ENCODE data around the gene CLSTN1.
"Not testable (repeated sequence)": the region's sequence is repeated elsewhere in the genome, so short reads cannot be mapped to it uniquely, and the experiment has no call there.

Gene CLSTN1

GRCh38 chr1:9716404-9717192 lies 107.2 kb downstream of the CLSTN1 start:
- DNase-seq (ENCODE audit: insufficient read length, low spot score) (no peak), FAIRE-seq (peak; percentile 40)
- TF ChIP-seq POU2F2 (IDR thresholded peaks at IDR 0.05; ENCODE audit: low read depth, low read length), result no peak
- TF ChIP-seq POLR2A (IDR thresholded peaks at IDR 0.05; ENCODE audit: low read depth, low read length), result no peak
- TF ChIP-seq PAX5 (IDR thresholded peaks at IDR 0.05; ENCODE audit: insufficient read depth, low read length, severe bottlenecking), result no peak
- TF ChIP-seq TAF1 (IDR thresholded peaks at IDR 0.05; ENCODE audit: low read depth, low read length), result no peak
- TF ChIP-seq SPI1 (IDR thresholded peaks at IDR 0.05; ENCODE audit: low read depth, low read length), result no peak
- no peak for TF ChIP-seq POLR2AphosphoS5 (IDR thresholded peaks at IDR 0.05; ENCODE audit: low read depth, low read length)

GRCh38 chr1:9715536-9716226 lies 108.1 kb downstream of the CLSTN1 start:
- DNase-seq (ENCODE audit: insufficient read length, low spot score) (no peak), FAIRE-seq (peak; percentile 51)
- TF ChIP-seq SPI1 (IDR thresholded peaks at IDR 0.05; ENCODE audit: low read depth, low read length) (peak; percentile 55; the same call in 1 of the 2 replicates), POU2F2 (IDR thresholded peaks at IDR 0.05; ENCODE audit: low read depth, low read length) (no peak), PAX5 (IDR thresholded peaks at IDR 0.05; ENCODE audit: insufficient read depth, low read length, severe bottlenecking) (no peak), POLR2A (IDR thresholded peaks at IDR 0.05; ENCODE audit: low read depth, low read length) (no peak)

GRCh38 chr1:9714257-9714718 lies 109.5 kb downstream of the CLSTN1 start:
- DNase-seq (ENCODE audit: insufficient read length, low spot score), result no peak
- peak; percentile 33 for FAIRE-seq
- no peak for TF ChIP-seq POLR2A (IDR thresholded peaks at IDR 0.05; ENCODE audit: low read depth, low read length)

GRCh38 chr1:9712767-9713166 lies 111.0 kb downstream of the CLSTN1 start:
- not testable (repeated sequence) for FAIRE-seq

GRCh38 chr1:9711466-9712020 lies 112.2 kb downstream of the CLSTN1 start:
- DNase-seq (ENCODE audit: insufficient read length, low spot score) (no peak), FAIRE-seq (no peak)
- no peak for TF ChIP-seq POLR2A (IDR thresholded peaks at IDR 0.05; ENCODE audit: low read depth, low read length)
- TF ChIP-seq POU2F2 (IDR thresholded peaks at IDR 0.05; ENCODE audit: low read depth, low read length), result no peak
- TF ChIP-seq PAX5 (IDR thresholded peaks at IDR 0.05; ENCODE audit: insufficient read depth, low read length, severe bottlenecking), result no peak
- TF ChIP-seq TAF1 (IDR thresholded peaks at IDR 0.05; ENCODE audit: low read depth, low read length), result no peak
- no peak for TF ChIP-seq SPI1 (IDR thresholded peaks at IDR 0.05; ENCODE audit: low read depth, low read length)
- TF ChIP-seq POLR2AphosphoS5 (IDR thresholded peaks at IDR 0.05; ENCODE audit: low read depth, low read length), result no peak

More at GRCh38 chr1:9712767-9713166, 111.0 kb downstream of the CLSTN1 start:
- not testable (repeated sequence) for DNase-seq (ENCODE audit: insufficient read length, low spot score)

GRCh38 chr1:9710037-9710436 lies 113.7 kb downstream of the CLSTN1 start:
- FAIRE-seq (no peak), DNase-seq (ENCODE audit: insufficient read length, low spot score) (no peak)
- TF ChIP-seq POLR2A (IDR thresholded peaks at IDR 0.05; ENCODE audit: low read depth, low read length) (no peak), POLR2AphosphoS5 (IDR thresholded peaks at IDR 0.05; ENCODE audit: low read depth, low read length) (no peak), SPI1 (IDR thresholded peaks at IDR 0.05; ENCODE audit: low read depth, low read length) (no peak), TAF1 (IDR thresholded peaks at IDR 0.05; ENCODE audit: low read depth, low read length) (no peak), PAX5 (IDR thresholded peaks at IDR 0.05; ENCODE audit: insufficient read depth, low read length, severe bottlenecking) (no peak), POU2F2 (IDR thresholded peaks at IDR 0.05; ENCODE audit: low read depth, low read length) (no peak)

GRCh38 chr1:9706178-9706577 lies 117.6 kb downstream of the CLSTN1 start:
- FAIRE-seq, result no peak
- no peak for DNase-seq (ENCODE audit: insufficient read length, low spot score)
- no peak for TF ChIP-seq PAX5 (IDR thresholded peaks at IDR 0.05; ENCODE audit: insufficient read depth, low read length, severe bottlenecking)
- TF ChIP-seq TAF1 (IDR thresholded peaks at IDR 0.05; ENCODE audit: low read depth, low read length), result no peak
- TF ChIP-seq POLR2A (IDR thresholded peaks at IDR 0.05; ENCODE audit: low read depth, low read length), result no peak
- no peak for TF ChIP-seq SPI1 (IDR thresholded peaks at IDR 0.05; ENCODE audit: low read depth, low read length)
- no peak for TF ChIP-seq POU2F2 (IDR thresholded peaks at IDR 0.05; ENCODE audit: low read depth, low read length)
- no peak for TF ChIP-seq POLR2AphosphoS5 (IDR thresholded peaks at IDR 0.05; ENCODE audit: low read depth, low read length)

- no peak for TF ChIP-seq SPI1 (IDR thresholded peaks at IDR 0.05; ENCODE audit: low read depth, low read length)
- no peak for TF ChIP-seq PAX5 (IDR thresholded peaks at IDR 0.05; ENCODE audit: insufficient read depth, low read length, severe bottlenecking)
- no peak for TF ChIP-seq POLR2A (IDR thresholded peaks at IDR 0.05; ENCODE audit: low read depth, low read length)
- TF ChIP-seq TAF1 (IDR thresholded peaks at IDR 0.05; ENCODE audit: low read depth, low read length), result no peak
- no peak for TF ChIP-seq POLR2AphosphoS5 (IDR thresholded peaks at IDR 0.05; ENCODE audit: low read depth, low read length)
- no peak for TF ChIP-seq POU2F2 (IDR thresholded peaks at IDR 0.05; ENCODE audit: low read depth, low read length)
- no peak for DNase-seq (ENCODE audit: insufficient read length, low spot score)
These were observed 118.2 kb downstream of the CLSTN1 start for GRCh38 chr1:9705337-9706093.

GRCh38 chr1:9703681-9704080 lies 120.1 kb downstream of the CLSTN1 start:
- DNase-seq (ENCODE audit: insufficient read length, low spot score), result no peak
- no peak for FAIRE-seq
- TF ChIP-seq POLR2A (IDR thresholded peaks at IDR 0.05; ENCODE audit: low read depth, low read length), result no peak
- TF ChIP-seq PAX5 (IDR thresholded peaks at IDR 0.05; ENCODE audit: insufficient read depth, low read length, severe bottlenecking), result no peak
- no peak for TF ChIP-seq POU2F2 (IDR thresholded peaks at IDR 0.05; ENCODE audit: low read depth, low read length)

More at GRCh38 chr1:9705337-9706093, 118.2 kb downstream of the CLSTN1 start:
- FAIRE-seq, result no peak
